ENCODE results near the gene FXYD3. TPM values are rescaled to one million over a fixed set of nuclear protein-coding genes. Genes with fewer than 3 reads are reported as not detected.

FXYD3 gene
- total and polyA plus RNA-seq, 2 of the 13 experiments (the other 11 are each of a cell fraction or from before 2014, with no cell fraction given) = 4.9 TPM; not detected in 1

DNA sequence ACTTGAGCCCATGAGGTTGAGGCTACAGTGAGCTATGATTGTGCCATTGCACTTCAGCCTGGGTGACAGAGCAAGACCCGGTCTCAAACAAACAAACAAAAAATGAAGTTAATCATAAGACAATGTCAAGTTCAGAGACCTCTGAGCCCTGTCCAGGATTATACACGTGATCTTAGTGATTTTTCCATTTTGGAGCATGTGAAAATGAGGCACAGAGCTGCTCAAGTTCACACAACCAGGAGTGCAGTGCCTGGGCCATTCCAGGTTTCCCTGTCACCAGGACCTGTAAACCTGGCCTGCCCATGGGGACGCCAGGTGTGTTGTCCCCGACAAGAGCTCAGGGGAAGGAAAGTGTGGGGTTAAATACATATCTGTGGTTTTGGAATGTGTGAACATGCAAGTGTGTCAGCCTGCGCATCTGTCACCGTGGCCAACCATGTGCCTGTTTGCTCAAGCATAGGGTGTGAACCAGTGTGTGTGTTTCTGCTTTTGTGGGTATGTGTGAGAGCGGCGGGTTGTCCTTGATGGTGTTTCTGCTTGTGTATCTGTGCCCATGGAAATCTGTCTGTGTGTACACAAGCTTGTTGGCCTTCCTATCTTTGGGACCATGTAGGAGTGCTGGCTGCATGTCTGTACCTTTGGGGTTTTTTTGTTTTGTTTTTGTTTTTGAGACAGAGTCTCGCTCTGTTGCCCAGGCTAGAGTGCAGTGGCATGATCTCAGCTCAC lies 21.5 kb downstream of the FXYD3 start (continued):
- TF ChIP-seq ZNF331 (CRISPR knock-in tag; IDR thresholded peaks at IDR 0.05) = no peak
- TF ChIP-seq FOXC1 (CRISPR knock-in tag; IDR thresholded peaks at IDR 0.05; ENCODE audit: borderline replicate concordance) = no peak
- TF ChIP-seq FOXO1 (CRISPR knock-in tag; IDR thresholded peaks at IDR 0.05) = no peak; the same call in 1 of the 2 replicates
- TF ChIP-seq ZNF614 (CRISPR knock-in tag; IDR thresholded peaks at IDR 0.05; ENCODE audit: borderline replicate concordance) = no peak
- TF ChIP-seq ZNF138 (CRISPR knock-in tag; IDR thresholded peaks at IDR 0.05; ENCODE audit: low read depth) = 0 out of 2 replicates have a peak, but pooled peaks have one; percentile 28
- TF ChIP-seq NAIF1 (CRISPR knock-in tag; IDR thresholded peaks at IDR 0.05; ENCODE audit: borderline replicate concordance) = no peak
- TF ChIP-seq ZNF263 (CRISPR knock-in tag; IDR thresholded peaks at IDR 0.05) = 0 out of 2 replicates have a peak, but pooled peaks have one; percentile 6
- TF ChIP-seq MAZ (IDR thresholded peaks at IDR 0.05; ENCODE audit: borderline replicate concordance, low read depth, low read length) = no peak
- no peak for TF ChIP-seq MAZ (CRISPR knock-in tag; IDR thresholded peaks at IDR 0.05; ENCODE audit: low read depth)
- TF ChIP-seq ZNF30 (CRISPR knock-in tag; IDR thresholded peaks at IDR 0.05) = no peak
- no peak for TF ChIP-seq TAF1 (CRISPR knock-in tag; IDR thresholded peaks at IDR 0.05)
- no peak for TF ChIP-seq NFAT5 (CRISPR knock-in tag; IDR thresholded peaks at IDR 0.05)
- no peak for TF ChIP-seq JUND (CRISPR knock-in tag; IDR thresholded peaks at IDR 0.05)
- peak in 1 of 2 experiments; percentile 28; a peak in 1 of 4 replicates for TF ChIP-seq POLR2A (IDR thresholded peaks at IDR 0.05; ENCODE audit: insufficient read depth in 1 of 2, low read depth in 2 of 2, low read length in 2 of 2)
- TF ChIP-seq MYNN (CRISPR knock-in tag; IDR thresholded peaks at IDR 0.05; ENCODE audit: low read depth) = no peak
- TF ChIP-seq, protein P1, sequence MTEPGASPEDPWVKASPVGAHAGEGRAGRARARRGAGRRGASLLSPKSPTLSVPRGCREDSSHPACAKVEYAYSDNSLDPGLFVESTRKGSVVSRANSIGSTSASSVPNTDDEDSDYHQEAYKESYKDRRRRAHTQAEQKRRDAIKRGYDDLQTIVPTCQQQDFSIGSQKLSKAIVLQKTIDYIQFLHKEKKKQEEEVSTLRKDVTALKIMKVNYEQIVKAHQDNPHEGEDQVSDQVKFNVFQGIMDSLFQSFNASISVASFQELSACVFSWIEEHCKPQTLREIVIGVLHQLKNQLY (CRISPR knock-in tag; IDR thresholded peaks at IDR 0.05) = peak; percentile 60
- TF ChIP-seq, protein P2, sequence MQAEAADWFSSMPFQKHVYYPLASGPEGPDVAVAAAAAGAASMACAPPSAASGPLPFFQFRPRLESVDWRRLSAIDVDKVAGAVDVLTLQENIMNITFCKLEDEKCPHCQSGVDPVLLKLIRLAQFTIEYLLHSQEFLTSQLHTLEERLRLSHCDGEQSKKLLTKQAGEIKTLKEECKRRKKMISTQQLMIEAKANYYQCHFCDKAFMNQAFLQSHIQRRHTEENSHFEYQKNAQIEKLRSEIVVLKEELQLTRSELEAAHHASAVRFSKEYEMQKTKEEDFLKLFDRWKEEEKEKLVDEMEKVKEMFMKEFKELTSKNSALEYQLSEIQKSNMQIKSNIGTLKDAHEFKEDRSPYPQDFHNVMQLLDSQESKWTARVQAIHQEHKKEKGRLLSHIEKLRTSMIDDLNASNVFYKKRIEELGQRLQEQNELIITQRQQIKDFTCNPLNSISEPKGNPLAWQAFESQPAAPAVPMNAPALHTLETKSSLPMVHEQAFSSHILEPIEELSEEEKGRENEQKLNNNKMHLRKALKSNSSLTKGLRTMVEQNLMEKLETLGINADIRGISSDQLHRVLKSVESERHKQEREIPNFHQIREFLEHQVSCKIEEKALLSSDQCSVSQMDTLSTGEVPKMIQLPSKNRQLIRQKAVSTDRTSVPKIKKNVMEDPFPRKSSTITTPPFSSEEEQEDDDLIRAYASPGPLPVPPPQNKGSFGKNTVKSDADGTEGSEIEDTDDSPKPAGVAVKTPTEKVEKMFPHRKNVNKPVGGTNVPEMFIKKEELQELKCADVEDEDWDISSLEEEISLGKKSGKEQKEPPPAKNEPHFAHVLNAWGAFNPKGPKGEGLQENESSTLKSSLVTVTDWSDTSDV (CRISPR knock-in tag; IDR thresholded peaks at IDR 0.05) = no peak
- TF ChIP-seq NCOR1 (IDR thresholded peaks at IDR 0.05; ENCODE audit: borderline replicate concordance, low read length) = peak; percentile 93
- no peak; the same call in 1 of the 2 replicates for TF ChIP-seq CHD4 (IDR thresholded peaks at IDR 0.05; ENCODE audit: borderline replicate concordance, low read length)
- peak; percentile 35; the same call in 1 of the 2 replicates for TF ChIP-seq TCF7 (IDR thresholded peaks at IDR 0.05; ENCODE audit: low read depth)
- TF ChIP-seq, protein P3, sequence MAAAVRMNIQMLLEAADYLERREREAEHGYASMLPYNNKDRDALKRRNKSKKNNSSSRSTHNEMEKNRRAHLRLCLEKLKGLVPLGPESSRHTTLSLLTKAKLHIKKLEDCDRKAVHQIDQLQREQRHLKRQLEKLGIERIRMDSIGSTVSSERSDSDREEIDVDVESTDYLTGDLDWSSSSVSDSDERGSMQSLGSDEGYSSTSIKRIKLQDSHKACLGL (CRISPR knock-in tag; IDR thresholded peaks at IDR 0.05) = no peak
